Activated CD4-positive, CD25-positive, alpha-beta regulatory T cell treated with anti-CD3 and anti-CD28 coated beads, Interleukin-2, amount 50 U/mL, for 72 hours (primary cell): ENCODE measurements around the gene CDH13.

Experiments
- DNase-seq: peaks from one replicate; pipeline ENCODE4 v3.0.0; 2021

Gene CDH13

GRCh38 chr16:83549316-83550182, 922.8 kb downstream of the CDH13 start:
- no peak for DNase-seq

- DNase-seq, result no peak
These were observed 923.4 kb downstream of the CDH13 start for GRCh38 chr16:83550183-83550569.

GRCh38 chr16:83552228-83552627, 925.5 kb downstream of the CDH13 start:
- no peak for DNase-seq

GRCh38 chr16:83552930-83553329, 926.2 kb downstream of the CDH13 start:
- DNase-seq, result no peak

GRCh38 chr16:83554096-83554495, 927.3 kb downstream of the CDH13 start:
- no peak for DNase-seq

GRCh38 chr16:83554540-83554939, 927.8 kb downstream of the CDH13 start:
- no peak for DNase-seq

GRCh38 chr16:83561876-83562275, 935.1 kb downstream of the CDH13 start:
- DNase-seq, result no peak

GRCh38 chr16:83568345-83568744, 941.6 kb downstream of the CDH13 start:
- DNase-seq, result no peak

GRCh38 chr16:83574388-83574787, 947.6 kb downstream of the CDH13 start:
- no peak for DNase-seq

- DNase-seq, result no peak
These were observed 950.4 kb downstream of the CDH13 start for GRCh38 chr16:83577078-83577745.

GRCh38 chr16:83578171-83578570, 951.4 kb downstream of the CDH13 start:
- DNase-seq, result no peak

GRCh38 chr16:83579027-83579426, 952.3 kb downstream of the CDH13 start:
- DNase-seq, result no peak

- DNase-seq, result no peak
These were observed 952.7 kb downstream of the CDH13 start for GRCh38 chr16:83579436-83579835.

- no peak for DNase-seq
These were observed 954.3 kb downstream of the CDH13 start for GRCh38 chr16:83581082-83581481.

- DNase-seq, result no peak
These were observed 955.4 kb downstream of the CDH13 start for GRCh38 chr16:83581994-83582747.

- no peak for DNase-seq
These were observed 959.3 kb downstream of the CDH13 start for GRCh38 chr16:83586036-83586435.

- DNase-seq, result no peak
These were observed 959.9 kb downstream of the CDH13 start for GRCh38 chr16:83586461-83587200.

- DNase-seq, result no peak
These were observed 960.4 kb downstream of the CDH13 start for GRCh38 chr16:83587201-83587600.

GRCh38 chr16:83588070-83588469, 961.3 kb downstream of the CDH13 start:
- no peak for DNase-seq

GRCh38 chr16:83589576-83589975, 962.8 kb downstream of the CDH13 start:
- DNase-seq, result no peak

- no peak for DNase-seq
These were observed 966.0 kb downstream of the CDH13 start for GRCh38 chr16:83592778-83593177.

- no peak for DNase-seq
These were observed 973.2 kb downstream of the CDH13 start for GRCh38 chr16:83599789-83600462.
